ENCODE measurements around the gene TSGA10. TPM values are rescaled to one million over a fixed set of nuclear protein-coding genes. Genes with fewer than 3 reads are reported as not detected.

Gene TSGA10
- polyA plus RNA-seq, 1 experiment = 1.4 TPM

DNA sequence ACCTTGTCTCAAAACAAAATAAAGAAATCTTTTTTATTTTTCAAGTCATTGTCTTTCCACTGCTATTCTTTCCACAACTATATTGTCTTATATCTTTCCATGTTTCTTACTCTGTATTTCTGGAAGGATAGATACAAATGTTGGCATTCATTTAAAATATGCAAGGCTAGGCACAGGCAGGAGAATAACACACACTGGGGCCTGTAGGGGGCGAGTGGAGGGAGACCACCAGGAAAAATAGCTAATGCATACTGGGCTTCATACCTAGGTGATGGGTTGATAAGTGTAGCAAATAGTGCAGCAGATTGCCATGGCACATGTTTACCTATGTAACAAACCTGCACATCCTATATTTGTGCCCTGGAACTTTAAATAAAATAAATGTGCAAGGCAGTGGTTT, 35.8 kb upstream of the TSGA10 start:
- ChIA-PET POLR2A (no interaction called here), CTCF (interaction anchor here (1.2 kb wide), 1 partner anchor 10 kb away, joined by 4 read pairs; the partner anchor contains the start of genes MITD1 and MRPL30)

DNA sequence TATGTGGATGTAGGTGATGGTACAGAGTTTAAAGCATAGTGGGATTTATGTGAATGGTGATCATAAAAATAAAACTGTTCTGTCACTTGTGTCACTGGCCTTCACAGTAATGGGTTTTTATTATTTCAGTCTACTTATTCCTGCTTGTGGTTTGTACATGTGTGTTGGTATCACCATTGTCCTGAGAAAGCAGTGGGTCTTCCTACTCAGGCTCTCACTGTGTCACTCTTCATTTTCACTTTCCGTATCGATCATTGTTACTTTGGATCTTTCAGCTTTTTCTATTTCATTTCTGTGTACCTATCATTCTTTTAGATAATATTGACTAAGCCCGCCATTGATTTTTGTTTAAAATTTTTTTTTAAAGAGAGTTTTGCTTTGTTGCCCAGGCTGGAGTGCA, 33.6 kb upstream of the TSGA10 start:
- Histone ChIP-seq H3K4me3 (ENCODE audit: low read depth, low read length) (no peak overlapping the region), H3K27me3 (ENCODE audit: control insufficient read depth, insufficient read depth, low read length) (no peaks in the 10 kb centered on the region), H3K27ac (ENCODE audit: low read depth, low read length) (no peak overlapping the region), H3K9me3 (ENCODE audit: control insufficient read depth, insufficient read depth, low read length) (no peaks in the 10 kb centered on the region)
- TF ChIP-seq, protein P1, sequence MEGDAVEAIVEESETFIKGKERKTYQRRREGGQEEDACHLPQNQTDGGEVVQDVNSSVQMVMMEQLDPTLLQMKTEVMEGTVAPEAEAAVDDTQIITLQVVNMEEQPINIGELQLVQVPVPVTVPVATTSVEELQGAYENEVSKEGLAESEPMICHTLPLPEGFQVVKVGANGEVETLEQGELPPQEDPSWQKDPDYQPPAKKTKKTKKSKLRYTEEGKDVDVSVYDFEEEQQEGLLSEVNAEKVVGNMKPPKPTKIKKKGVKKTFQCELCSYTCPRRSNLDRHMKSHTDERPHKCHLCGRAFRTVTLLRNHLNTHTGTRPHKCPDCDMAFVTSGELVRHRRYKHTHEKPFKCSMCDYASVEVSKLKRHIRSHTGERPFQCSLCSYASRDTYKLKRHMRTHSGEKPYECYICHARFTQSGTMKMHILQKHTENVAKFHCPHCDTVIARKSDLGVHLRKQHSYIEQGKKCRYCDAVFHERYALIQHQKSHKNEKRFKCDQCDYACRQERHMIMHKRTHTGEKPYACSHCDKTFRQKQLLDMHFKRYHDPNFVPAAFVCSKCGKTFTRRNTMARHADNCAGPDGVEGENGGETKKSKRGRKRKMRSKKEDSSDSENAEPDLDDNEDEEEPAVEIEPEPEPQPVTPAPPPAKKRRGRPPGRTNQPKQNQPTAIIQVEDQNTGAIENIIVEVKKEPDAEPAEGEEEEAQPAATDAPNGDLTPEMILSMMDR (IDR thresholded peaks at IDR 0.05; ENCODE audit: low read depth, low read length) = no peak
- ChIA-PET CTCF (no interaction called here), POLR2A (no interaction called here)
- no peak for DNase-seq (ENCODE audit: low read depth, low spot score)

More for the DNA sequence above, 35.8 kb upstream of the TSGA10 start:
- TF ChIP-seq, protein P1 (IDR thresholded peaks at IDR 0.05; ENCODE audit: low read depth, low read length) = peak; percentile 9; the same call in 1 of the 2 replicates
- no peaks in the 10 kb centered on the region for H3K9me3 ChIP-seq (ENCODE audit: control insufficient read depth, insufficient read depth, low read length)
- H3K27me3 ChIP-seq (ENCODE audit: control insufficient read depth, insufficient read depth, low read length) = no peaks in the 10 kb centered on the region
- no peak overlapping the region for H3K4me3 ChIP-seq (ENCODE audit: low read depth, low read length)
- no peak for DNase-seq (ENCODE audit: low read depth, low spot score)
- no peak overlapping the region for H3K27ac ChIP-seq (ENCODE audit: low read depth, low read length)

DNA sequence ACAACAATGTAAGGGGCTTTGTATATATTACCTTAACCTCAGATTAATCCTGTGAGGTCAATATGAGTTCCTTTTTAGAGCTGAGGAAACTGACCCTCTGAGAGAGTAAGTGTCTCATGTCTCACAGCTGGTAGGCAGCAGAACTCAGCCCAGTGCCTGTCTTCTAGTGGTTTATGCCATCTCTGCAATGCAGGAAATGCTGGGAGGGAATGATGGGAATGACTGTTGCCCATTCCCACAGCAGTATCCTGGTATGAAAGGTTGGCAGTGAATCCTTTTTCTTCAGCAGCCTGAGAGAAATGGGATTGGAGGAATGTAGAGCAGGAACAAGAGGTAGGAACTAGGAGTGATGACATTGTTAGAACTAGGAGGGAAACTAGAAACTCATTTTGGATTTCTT, 32.3 kb upstream of the TSGA10 start:
- H3K4me3 ChIP-seq (ENCODE audit: low read depth, low read length) = no peak overlapping the region
- no peaks in the 10 kb centered on the region for H3K9me3 ChIP-seq (ENCODE audit: control insufficient read depth, insufficient read depth, low read length)
- ChIA-PET POLR2A (no interaction called here), CTCF (no interaction called here)
- TF ChIP-seq, protein P1 (IDR thresholded peaks at IDR 0.05; ENCODE audit: low read depth, low read length) = no peak
- no peaks in the 10 kb centered on the region for H3K27me3 ChIP-seq (ENCODE audit: control insufficient read depth, insufficient read depth, low read length)
- no peak overlapping the region for H3K27ac ChIP-seq (ENCODE audit: low read depth, low read length)
- DNase-seq (ENCODE audit: low read depth, low spot score) = no peak

DNA sequence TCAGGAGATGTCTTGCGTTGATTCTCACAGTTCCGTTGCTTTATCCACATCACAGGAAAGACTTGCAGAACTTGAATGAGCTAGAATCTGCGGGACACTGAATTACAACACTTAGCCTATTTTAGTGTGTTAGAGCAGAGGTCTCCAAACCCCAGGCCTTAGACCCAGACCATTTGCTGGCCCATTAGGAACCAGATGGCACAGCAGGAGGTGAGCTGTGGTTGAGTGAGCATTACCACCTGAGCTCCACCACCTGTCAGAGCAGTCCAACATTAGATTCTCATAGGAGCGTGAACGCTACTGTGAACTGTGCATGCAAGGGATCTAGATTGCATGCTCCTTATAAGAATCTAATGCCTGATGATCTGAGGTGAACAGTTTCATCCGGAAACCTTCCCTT, 30.1 kb upstream of the TSGA10 start:
- ChIA-PET POLR2A (no interaction called here), CTCF (interaction anchor here (1.1 kb wide), 1 partner anchor 153 kb away, joined by 4 read pairs; the partner anchor contains the start of gene EIF5B)
- H3K9me3 ChIP-seq (ENCODE audit: control insufficient read depth, insufficient read depth, low read length) = no peaks in the 10 kb centered on the region
- TF ChIP-seq, protein P1 (IDR thresholded peaks at IDR 0.05; ENCODE audit: low read depth, low read length) = no peak
- H3K4me3 ChIP-seq (ENCODE audit: low read depth, low read length) = no peak overlapping the region
- H3K27ac ChIP-seq (ENCODE audit: low read depth, low read length) = no peak overlapping the region
- H3K27me3 ChIP-seq (ENCODE audit: control insufficient read depth, insufficient read depth, low read length) = no peaks in the 10 kb centered on the region
- DNase-seq (ENCODE audit: low read depth, low spot score) = no peak

DNA sequence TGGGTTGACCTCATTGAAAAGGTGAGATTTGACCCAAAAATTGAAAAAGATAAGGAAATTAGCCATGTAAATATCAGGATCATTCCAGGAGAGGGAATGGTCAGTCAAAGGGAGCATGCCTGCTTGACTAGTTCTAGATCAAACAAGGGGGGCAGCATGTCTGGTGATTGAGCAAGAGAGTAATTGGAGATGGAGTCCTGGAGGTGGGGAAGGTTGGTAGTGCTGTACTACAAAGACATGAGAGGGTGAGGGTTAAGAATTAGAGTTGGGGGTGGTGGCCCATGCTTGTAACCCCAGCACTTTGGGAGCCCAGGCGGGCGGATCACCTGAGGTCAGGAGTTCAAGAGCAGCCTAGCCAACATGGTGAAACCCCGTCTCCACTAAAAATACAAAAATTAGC, 28.3 kb upstream of the TSGA10 start:
- no peak overlapping the region for H3K4me3 ChIP-seq (ENCODE audit: low read depth, low read length)

More for the DNA sequence above, 28.3 kb upstream of the TSGA10 start:
- no peak overlapping the region for H3K27ac ChIP-seq (ENCODE audit: low read depth, low read length)
- CTCF ChIA-PET = no interaction called here
- DNase-seq (ENCODE audit: low read depth, low spot score) = no peak
- H3K9me3 ChIP-seq (ENCODE audit: control insufficient read depth, insufficient read depth, low read length) = no peaks in the 10 kb centered on the region
- POLR2A ChIA-PET = no interaction called here
- TF ChIP-seq, protein P1 (IDR thresholded peaks at IDR 0.05; ENCODE audit: low read depth, low read length) = no peak
- no peaks in the 10 kb centered on the region for H3K27me3 ChIP-seq (ENCODE audit: control insufficient read depth, insufficient read depth, low read length)

Measured in AG04450 (cell line).